GM21576 (cell line): ENCODE measurements around the gene RIOK3.

ENCODE experiments used
- ATAC-seq: cut with Tn5 transposase; IDR thresholded peaks from one replicate; pipeline ENCODE4 v1.9.1; 2021; ENCODE audit warnings: mild to moderate bottlenecking, moderate library complexity; ENCODE audit not compliant: unreplicated experiment

The RIOK3 gene

GRCh38 chr18:23528580-23529472, 75.7 kb downstream of the RIOK3 start:
- no peak for ATAC-seq

- no peak for ATAC-seq
These were observed 76.5 kb downstream of the RIOK3 start for GRCh38 chr18:23529604-23530003.

- ATAC-seq, result no peak
These were observed 77.1 kb downstream of the RIOK3 start for GRCh38 chr18:23530195-23530594.

- ATAC-seq, result no peak
These were observed 78.8 kb downstream of the RIOK3 start for GRCh38 chr18:23531912-23532311.
